ENCODE measurements around the gene LRMDA.

DNA sequence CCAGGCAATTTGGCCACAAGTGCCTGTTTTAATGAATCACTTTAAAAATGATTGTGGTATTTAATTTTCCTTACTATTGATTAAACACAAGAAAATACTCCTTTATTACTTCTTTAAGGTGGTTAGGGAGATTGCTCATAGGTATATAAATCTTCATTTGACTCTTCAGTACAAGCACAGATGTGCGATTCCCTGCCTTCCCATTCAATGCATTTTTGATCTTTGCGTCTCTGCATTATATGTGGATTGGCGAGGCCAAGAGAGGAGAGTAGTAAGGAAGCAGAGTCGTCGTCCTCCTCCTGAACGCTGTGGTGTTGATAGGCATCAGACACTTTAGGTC is 683.7 kb downstream of the LRMDA start:
- TF ChIP-seq POLR2AphosphoS5 (IDR thresholded peaks at IDR 0.05) (no peak), CTCF (IDR thresholded peaks at IDR 0.05) (no peak)

Measured in transverse colon (tissue), 4 donors.